HepG2 (cell line): ENCODE measurements around the gene TRAF4. TPM values are rescaled to one million over a fixed set of nuclear protein-coding genes. Genes with fewer than 3 reads are reported as not detected.

ENCODE experiments used
- AGO1 ChIP-seq: fragments of 200-400 bp; formaldehyde crosslinking; IDR thresholded peaks from 2 replicates; pipeline ENCODE4 v1.6.1; 2017; ENCODE audit warnings: mild to moderate bottlenecking, low read depth, low read length, moderate library complexity; ENCODE audit not compliant: poor library complexity, severe bottlenecking
- CEBPG ChIP-seq: IDR thresholded peaks from 2 replicates; pipeline ENCODE4 v1.6.1; 2016
- GFI1 ChIP-seq: sonication (generic); formaldehyde crosslinking; IDR thresholded peaks from 2 replicates; pipeline ENCODE4 v1.5.0; 2020; ENCODE audit warnings: missing genetic modification reagents, mild to moderate bottlenecking, borderline replicate concordance
- HES4 ChIP-seq: sonication (generic); formaldehyde crosslinking; IDR thresholded peaks from 2 replicates; pipeline ENCODE4 v1.9.0; 2021; ENCODE audit warnings: mild to moderate bottlenecking, missing genetic modification reagents, borderline replicate concordance
- HOXA3 ChIP-seq: sonication (generic); formaldehyde crosslinking; IDR thresholded peaks from 2 replicates; pipeline ENCODE4 v1.5.0; 2020; ENCODE audit warnings: missing genetic modification reagents
- IRF2 ChIP-seq: IDR thresholded peaks from 2 replicates; pipeline ENCODE4 v1.6.1; 2018; ENCODE audit warnings: missing genetic modification reagents, missing compliant biosample characterization
- LBX2 ChIP-seq: sonication (generic); formaldehyde crosslinking; IDR thresholded peaks from 2 replicates; pipeline ENCODE4 v1.5.0; 2020; ENCODE audit warnings: missing genetic modification reagents, mild to moderate bottlenecking, borderline replicate concordance
- NFYC ChIP-seq: IDR thresholded peaks from 2 replicates; pipeline ENCODE4 v1.6.1; 2016; ENCODE audit warnings: missing genetic modification reagents, missing compliant biosample characterization
- RFX5 ChIP-seq: IDR thresholded peaks from 2 replicates; pipeline ENCODE4 v1.6.1; 2011; ENCODE audit warnings: low read depth, low read length, improper control_type of control experiment
- SIX4 ChIP-seq: sonication (generic); formaldehyde crosslinking; IDR thresholded peaks from 2 replicates; pipeline ENCODE4 v1.4.0; 2020; ENCODE audit warnings: missing genetic modification reagents
- SYNCRIP ChIP-seq: fragments of 200-400 bp; formaldehyde crosslinking; IDR thresholded peaks from 2 replicates; pipeline ENCODE4 v1.6.1; 2018; ENCODE audit warnings: mild to moderate bottlenecking, low read depth, low read length; ENCODE audit not compliant: insufficient read depth
- ZBTB40 ChIP-seq, 2 experiments: fragments of 450-650 bp in 1 of 2; sonication (generic) in 1 of 2; formaldehyde crosslinking in 1 of 2; IDR thresholded peaks; 2 replicates each; pipeline versions ENCODE4 v1.6.1 to v1.8.0; 2016 to 2022; ENCODE audit warnings: antibody characterized with exemption in 1 of 2, mild to moderate bottlenecking in 1 of 2, missing genetic modification reagents in 1 of 2
- ZFP36 ChIP-seq: fragments of 150-350 bp; IDR thresholded peaks from 2 replicates; pipeline ENCODE4 v1.6.1; 2018; ENCODE audit warnings: borderline replicate concordance, low read length, low read depth; ENCODE audit not compliant: partially characterized antibody
- ZFP36L1 ChIP-seq: sonication (generic); formaldehyde crosslinking; IDR thresholded peaks from 2 replicates; pipeline ENCODE4 v1.8.0; 2022; ENCODE audit warnings: mild to moderate bottlenecking, missing genetic modification reagents, moderate library complexity
- ZNF441 ChIP-seq: sonication (generic); formaldehyde crosslinking; IDR thresholded peaks from 2 replicates; pipeline ENCODE4 v1.7.0; 2021; ENCODE audit warnings: missing genetic modification reagents, borderline replicate concordance
- ZNF460 ChIP-seq: sonication (generic); formaldehyde crosslinking; IDR thresholded peaks from 2 replicates; pipeline ENCODE4 v1.5.1; 2020; ENCODE audit warnings: missing genetic modification reagents, mild to moderate bottlenecking, borderline replicate concordance
- ZNF530 ChIP-seq: sonication (generic); formaldehyde crosslinking; IDR thresholded peaks from 2 replicates; pipeline ENCODE4 v1.5.0; 2020; ENCODE audit warnings: low read depth, mild to moderate bottlenecking, missing genetic modification reagents
- ZNF552 ChIP-seq: sonication (generic); formaldehyde crosslinking; IDR thresholded peaks from 2 replicates; pipeline ENCODE4 v1.9.0; 2022; ENCODE audit warnings: missing genetic modification reagents, mild to moderate bottlenecking, borderline replicate concordance
- ZNF777 ChIP-seq: sonication (generic); formaldehyde crosslinking; IDR thresholded peaks from 2 replicates; pipeline ENCODE4 v1.4.0; 2020; ENCODE audit warnings: missing genetic modification reagents
- ZNF878 ChIP-seq: sonication (generic); formaldehyde crosslinking; IDR thresholded peaks from 2 replicates; pipeline ENCODE4 v1.8.1; 2023; ENCODE audit warnings: mild to moderate bottlenecking, missing genetic modification reagents, moderate library complexity
- polyA plus RNA-seq, 8 experiments: library from polyadenylated mRNA; depleted of rRNA in 3 of 8; stranded (reverse) in 7 of 8; unstranded in 1 of 8; fragments of >200 nt; fragmentation: Illumina TruSeq in 4 of 8; extraction: Trizol in 4 of 8; gene quantifications; 2 replicates each; pipeline versions ENCODE4 v1.2.1 to v1.2.3, GENCODE V29; 2011 to 2016; ENCODE audit warnings: low read depth in 4 of 8, missing spikeins in 1 of 8, mixed read lengths in 1 of 8; ENCODE audit not compliant: insufficient read depth in 1 of 8
- total RNA-seq, 5 experiments: library from RNA; depleted of rRNA; stranded (reverse); fragments of >200 nt; fragmentation: Illumina TruSeq; extraction: Trizol; gene quantifications; 2 replicates each; pipeline ENCODE4 v1.2.3, GENCODE V29; 2016; ENCODE audit warnings: low read depth in 1 of 5

The TRAF4 gene
- total and polyA plus RNA-seq, 2 of the 13 experiments (the other 11 are each of a cell fraction or from before 2014, with no cell fraction given) = 86.0 to 89.9 TPM

- TF ChIP-seq ZBTB40 (IDR thresholded peaks at IDR 0.05) (no peak), ZBTB40 (CRISPR knock-in tag; IDR thresholded peaks at IDR 0.05) (peak; percentile 63), RFX5 (no peak), IRF2 (peak; percentile 31; the same call in 1 of the 2 replicates), LBX2 (CRISPR knock-in tag) (peak; percentile 45; the same call in 1 of the 2 replicates), ZFP36L1 (CRISPR knock-in tag) (peak; percentile 70; the same call in 1 of the 2 replicates), NFYC (CRISPR knock-in tag) (peak; percentile 46; the same call in 1 of the 2 replicates), ZNF530 (CRISPR knock-in tag) (0 out of 2 replicates have a peak, but pooled peaks have one; percentile 31), ZNF777 (peak; percentile 33; the same call in 1 of the 2 replicates), HES4 (CRISPR knock-in tag) (peak; percentile 91), SIX4 (CRISPR knock-in tag) (0 out of 2 replicates have a peak, but pooled peaks have one; percentile 16), ZNF552 (CRISPR knock-in tag) (peak; percentile 61; the same call in 1 of the 2 replicates), ZNF441 (CRISPR knock-in tag) (0 out of 2 replicates have a peak, but pooled peaks have one; percentile 42), HOXA3 (CRISPR knock-in tag) (peak; percentile 27; the same call in 1 of the 2 replicates), ZNF878 (CRISPR knock-in tag) (peak; percentile 2; the same call in 1 of the 2 replicates), GFI1 (peak; percentile 53; the same call in 1 of the 2 replicates), AGO1 (peak; percentile 98), CEBPG (CRISPR knock-in tag) (0 out of 2 replicates have a peak, but pooled peaks have one; percentile 6), ZNF460 (CRISPR knock-in tag) (no peak), SYNCRIP (no peak), ZFP36 (no peak)
Measured at GRCh38 chr17:28725660-28726225, 18.1 kb upstream of the TRAF4 start (continued).
